Muscle of back (tissue), 11 donors: ENCODE results near the gene TRABD2B. TPM values are rescaled to one million over a fixed set of nuclear protein-coding genes. Genes with fewer than 3 reads are reported as not detected.

Experiments
- DNase-seq, 3 donors: peaks; one replicate each; pipeline versions ENCODE4 v3.0.0 to v3.0.0-alpha.2; 2013
- polyA plus RNA-seq, 10 donors: library from polyadenylated mRNA; unstranded; fragments of 120-200 nt; gene quantifications; one replicate each; pipeline ENCODE4 v1.2.1, GENCODE V29; 2013; ENCODE audit not compliant: insufficient read length in 10 of 10

The TRABD2B gene
- polyA plus RNA-seq, 10 donors, result 3.2 to 8.2 (median 5.1) TPM

GRCh38 chr1:47830641-47831333 lies 166.4 kb downstream of the TRABD2B start:
- no peak for DNase-seq

GRCh38 chr1:47830021-47830420 lies 167.2 kb downstream of the TRABD2B start:
- DNase-seq, result no peak

DNA sequence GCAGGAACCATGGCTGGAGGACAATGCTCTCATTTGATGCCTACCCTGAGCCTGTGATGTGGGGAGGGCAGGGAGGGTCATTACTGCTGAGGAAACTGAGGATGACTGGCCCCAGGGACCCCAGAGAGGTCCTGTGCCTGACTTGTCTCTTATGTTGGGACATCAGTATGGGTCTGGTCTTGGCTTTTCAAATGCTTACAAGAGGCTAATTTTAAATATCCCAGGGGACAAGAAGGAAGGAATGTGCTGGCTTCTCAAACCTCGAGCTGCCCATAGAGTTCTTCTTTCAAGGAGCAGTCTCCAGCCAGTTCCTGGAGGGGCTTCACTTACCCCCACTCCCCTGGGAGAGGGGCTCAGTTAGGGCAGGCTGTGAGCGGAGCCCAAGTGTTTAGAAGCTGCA lies 168.2 kb downstream of the TRABD2B start:
- no peak for DNase-seq

DNA sequence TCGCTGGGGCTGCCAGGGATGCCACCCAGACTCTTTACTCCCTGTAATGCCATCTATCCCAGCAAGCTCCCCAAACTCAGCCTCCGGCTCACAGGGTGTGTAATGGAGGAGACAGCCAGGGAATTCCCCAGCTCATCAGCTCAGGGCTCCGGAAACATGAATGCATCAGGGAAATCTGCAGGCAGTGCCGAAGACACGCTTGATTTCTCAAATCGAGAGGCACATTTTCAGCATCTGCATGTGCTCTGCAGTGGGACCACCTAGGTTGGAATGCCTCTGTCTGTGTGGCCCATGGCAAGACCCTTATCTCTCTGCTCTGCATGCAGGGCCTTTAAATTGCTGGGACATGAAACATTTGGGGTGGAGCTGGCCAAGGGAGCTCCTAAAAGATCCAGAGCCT lies 170.1 kb downstream of the TRABD2B start:
- no peak for DNase-seq

GRCh38 chr1:47824716-47825115 lies 172.5 kb downstream of the TRABD2B start:
- DNase-seq, result no peak

- DNase-seq, result no peak
Measured at GRCh38 chr1:47824297-47824696, 172.9 kb downstream of the TRABD2B start.

DNA sequence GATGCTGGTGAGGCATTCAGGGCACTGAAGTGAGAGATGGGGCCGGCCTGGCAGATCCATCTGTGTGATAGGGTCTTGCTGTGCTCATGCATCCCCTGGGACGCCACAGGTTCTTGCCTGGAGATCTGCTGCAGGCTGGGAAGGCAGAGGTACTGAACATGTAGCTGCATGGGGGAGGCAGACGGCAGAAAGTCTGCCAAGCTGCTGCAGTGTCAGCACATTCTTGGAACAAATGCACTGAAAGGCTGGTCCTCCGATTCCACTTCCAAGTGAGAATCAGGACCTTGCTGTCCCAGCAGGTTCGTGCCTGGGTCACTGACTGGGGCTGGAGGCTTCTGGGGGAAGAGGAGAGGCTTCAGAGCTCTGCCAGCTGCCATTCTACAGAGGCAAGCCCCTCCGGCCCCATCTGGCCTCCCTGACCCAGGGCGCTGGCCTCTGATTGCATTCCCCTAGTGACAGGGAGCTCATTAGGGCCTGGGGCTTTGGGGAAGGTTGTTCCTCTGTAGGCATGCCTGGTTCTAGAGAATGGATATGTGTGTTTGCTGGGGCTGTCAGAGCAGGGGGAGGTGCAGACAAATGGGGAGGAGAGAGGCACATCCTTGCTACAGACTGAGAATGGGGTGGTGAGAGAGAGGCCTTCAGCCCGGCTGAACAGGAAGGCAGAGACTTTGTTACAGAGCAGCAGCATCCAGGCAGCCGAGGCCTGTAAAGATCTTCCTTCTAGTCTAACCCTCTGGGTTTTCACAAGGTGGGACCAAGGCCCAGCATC lies 174.0 kb downstream of the TRABD2B start:
- DNase-seq, result no peak

DNA sequence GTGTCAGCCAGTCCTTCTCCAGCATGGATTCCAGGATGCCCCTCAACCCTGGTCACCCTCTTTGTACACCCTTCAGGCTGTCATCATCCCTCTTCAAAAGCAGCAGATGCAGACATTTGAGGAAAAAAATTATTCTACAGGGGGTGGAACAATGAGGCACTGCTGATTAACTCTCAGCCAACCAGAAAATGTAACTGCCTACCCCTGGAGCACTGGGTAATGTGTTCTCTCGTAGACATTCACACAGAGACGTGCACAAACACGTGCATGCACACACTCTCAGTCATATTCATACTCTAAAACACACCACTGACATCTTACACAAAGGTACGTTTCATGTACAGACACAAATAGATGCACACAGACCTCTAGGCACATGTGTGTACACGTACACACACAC lies 175.4 kb downstream of the TRABD2B start:
- DNase-seq, result no peak

GRCh38 chr1:47819574-47819888 lies 177.7 kb downstream of the TRABD2B start:
- DNase-seq, result no peak

DNA sequence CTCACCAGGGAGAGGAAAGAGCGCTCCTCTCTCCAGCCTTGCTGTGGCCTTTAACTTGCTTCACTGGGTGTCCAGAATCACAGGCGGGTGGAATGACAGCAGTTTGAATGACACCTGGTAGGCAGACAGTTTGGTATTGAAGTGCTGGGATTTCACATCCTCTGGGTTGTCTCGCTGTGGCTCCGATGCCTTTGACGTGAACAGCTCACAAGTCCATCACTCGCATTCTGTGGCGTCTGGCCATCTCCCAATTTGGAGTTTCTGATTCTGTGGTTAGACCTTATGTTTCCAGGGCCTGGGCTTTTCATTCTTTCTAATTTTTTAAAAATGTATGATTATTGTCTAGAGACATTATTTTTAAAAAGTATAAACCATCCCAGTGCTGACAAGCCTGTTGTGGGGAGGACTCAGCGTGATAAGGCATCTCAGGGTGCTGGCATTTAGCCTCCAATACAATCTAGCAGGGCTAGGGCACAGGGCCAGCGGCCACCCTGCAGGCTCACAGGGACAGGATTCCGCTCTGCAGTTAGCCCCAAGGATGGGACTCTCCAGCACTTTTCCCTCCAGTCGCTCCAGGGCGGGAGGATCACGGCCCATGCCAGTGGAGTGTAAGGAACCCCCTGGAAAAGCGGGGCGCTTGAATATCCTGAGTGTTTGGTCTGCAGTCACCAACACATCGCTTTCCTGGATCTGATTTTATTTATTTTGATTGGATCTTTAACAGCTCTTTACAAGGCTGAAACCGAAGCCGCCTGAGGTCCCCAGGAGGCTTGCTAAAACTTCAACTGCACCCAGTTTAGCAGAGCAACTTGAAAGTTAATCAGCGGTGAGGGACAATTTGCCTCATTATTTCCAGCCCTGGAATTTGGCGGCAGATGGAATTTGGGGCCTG lies 178.3 kb downstream of the TRABD2B start:
- no peak for DNase-seq

DNA sequence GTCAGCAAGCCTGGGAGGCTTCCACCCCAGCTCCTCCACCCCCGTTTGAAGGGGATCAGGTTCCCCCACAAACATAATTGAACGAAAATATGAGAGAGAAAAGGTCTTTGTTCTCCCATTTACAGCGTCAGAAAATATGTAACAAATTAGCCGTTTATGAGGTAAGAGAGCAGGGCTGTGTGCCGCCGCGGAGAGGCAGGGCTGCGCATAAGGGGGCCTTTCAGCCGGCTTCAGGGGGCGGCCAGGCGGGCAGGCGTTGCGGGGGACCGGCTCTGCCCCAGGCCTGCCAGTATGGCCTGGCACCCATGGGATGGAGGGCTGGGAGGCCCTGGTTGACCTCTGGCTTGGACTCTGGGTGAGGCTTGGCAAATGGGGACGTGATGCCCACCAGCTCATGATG lies 179.3 kb downstream of the TRABD2B start:
- no peak for DNase-seq

GRCh38 chr1:47816325-47817071 lies 180.7 kb downstream of the TRABD2B start:
- no peak for DNase-seq

- DNase-seq, result peak; percentile 23 to 85 (median 57)
Measured at GRCh38 chr1:47814612-47815395, 182.4 kb downstream of the TRABD2B start.

DNA sequence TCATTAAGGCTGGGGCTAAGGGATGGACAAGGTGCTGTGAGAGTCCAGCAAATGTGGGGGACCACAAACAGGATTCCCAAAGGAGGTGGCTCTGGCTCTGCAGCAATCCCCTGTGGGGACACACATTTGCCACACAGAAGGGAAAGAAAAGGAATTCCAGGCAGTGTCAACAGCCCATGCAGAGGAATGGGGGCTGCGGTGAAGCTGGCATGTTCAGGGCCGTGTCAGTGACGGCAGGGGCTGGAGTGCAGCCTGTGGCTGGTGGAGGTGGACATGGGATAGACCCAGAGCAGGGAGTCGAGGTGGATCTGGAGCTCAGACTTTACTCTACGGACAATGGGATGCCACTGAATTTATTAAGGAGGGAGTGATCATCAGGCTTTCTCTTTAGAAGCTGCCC lies 183.2 kb downstream of the TRABD2B start:
- no peak for DNase-seq

- peak in 1 of 3 donors; percentile 74 for DNase-seq
Measured at GRCh38 chr1:47812904-47813514, 184.2 kb downstream of the TRABD2B start.

- no peak for DNase-seq
Measured at GRCh38 chr1:47810964-47811682, 186.1 kb downstream of the TRABD2B start.

DNA sequence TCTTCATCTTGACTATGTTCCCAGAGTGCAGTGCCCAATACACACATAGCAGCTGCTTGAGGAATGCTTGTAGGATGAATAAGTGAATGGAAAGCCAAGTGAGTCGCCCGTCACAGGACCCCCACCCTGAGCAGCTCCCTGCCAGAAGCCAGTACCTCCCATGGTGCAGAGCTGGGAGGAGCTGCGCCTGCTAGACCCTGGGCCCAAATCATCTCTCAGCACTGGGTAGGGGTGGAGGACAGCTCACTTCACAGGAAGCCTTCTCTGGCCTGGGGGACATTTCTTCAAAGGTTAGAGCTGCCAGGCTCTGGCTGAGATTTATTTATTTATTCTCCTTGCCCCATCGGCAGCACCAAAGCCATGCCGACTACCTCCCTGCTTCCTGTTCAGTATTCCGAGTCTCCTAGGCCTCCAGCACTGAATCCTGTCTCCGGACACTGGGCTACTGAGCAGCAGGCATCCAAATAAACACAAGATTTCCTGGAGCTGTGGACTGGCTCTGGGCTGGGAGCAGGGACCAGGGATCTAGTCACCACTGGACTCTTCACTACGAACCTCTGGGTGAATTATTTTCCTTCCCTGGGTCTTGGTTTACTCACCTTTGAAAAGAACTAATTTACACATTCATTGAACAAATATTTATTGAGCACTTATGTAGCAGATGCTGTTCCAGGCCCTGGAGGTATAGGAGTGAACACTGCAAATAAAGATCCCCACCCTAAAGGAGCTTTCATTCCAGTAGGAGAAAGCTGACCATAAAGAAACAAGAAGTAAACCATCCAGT lies 187.7 kb downstream of the TRABD2B start:
- DNase-seq, result peak in 1 of 3 donors; percentile 59

DNA sequence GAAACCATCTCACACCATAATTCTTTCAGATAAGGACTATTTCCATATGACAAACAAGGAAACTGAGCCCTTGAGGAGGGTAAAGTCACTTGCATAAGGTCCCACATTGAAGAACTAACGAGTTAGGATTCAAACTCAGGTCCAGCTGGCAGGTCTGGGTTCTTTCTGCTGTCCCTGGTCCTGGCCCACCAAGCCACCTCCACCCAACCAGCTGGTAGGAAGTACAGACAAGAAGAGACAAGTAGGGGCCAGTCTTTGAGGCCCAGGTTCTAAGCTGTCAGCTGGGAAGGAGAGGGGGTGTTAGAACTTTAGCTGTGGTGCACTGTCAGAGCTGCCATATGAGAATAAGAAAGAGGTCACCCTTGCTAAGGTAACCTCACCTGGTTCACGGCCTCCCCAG lies 188.6 kb downstream of the TRABD2B start:
- no peak for DNase-seq

- peak in 2 of 3 donors; percentile 68 to 85 for DNase-seq
Measured at GRCh38 chr1:47805921-47806361, 191.2 kb downstream of the TRABD2B start.
